ENCODE measurements around the gene JUNB. TPM values are rescaled to one million over a fixed set of nuclear protein-coding genes. Genes with fewer than 3 reads are reported as not detected.
A peak's percentile ranks its signal among the peaks of the same experiment; 100 is the strongest.

JUNB gene
- total and polyA plus RNA-seq, 2 of the 13 experiments (the other 11 are each of a cell fraction or from before 2014, with no cell fraction given), result 7.7 to 8.2 TPM

- TF ChIP-seq RNF219 (CRISPR knock-in tag; IDR thresholded peaks at IDR 0.05) (no peak), SRY (CRISPR knock-in tag; IDR thresholded peaks at IDR 0.05) (no peak), FOXJ3 (CRISPR knock-in tag; IDR thresholded peaks at IDR 0.05; ENCODE audit: borderline replicate concordance) (no peak), PAX8 (CRISPR knock-in tag; IDR thresholded peaks at IDR 0.05; ENCODE audit: borderline replicate concordance) (no peak), HMGA1 (CRISPR knock-in tag; conservative IDR thresholded peaks at IDR 0.05) (no peak), ZMYM4 (CRISPR knock-in tag; IDR thresholded peaks at IDR 0.05) (no peak), ARNT2 (CRISPR knock-in tag; IDR thresholded peaks at IDR 0.05; ENCODE audit: low read depth) (0 out of 2 replicates have a peak, but pooled peaks have one; percentile 33), PHF21A (CRISPR knock-in tag; IDR thresholded peaks at IDR 0.05) (no peak; the same call in 1 of the 2 replicates), ELF1 (CRISPR knock-in tag; IDR thresholded peaks at IDR 0.05) (peak; percentile 67), ZFY (CRISPR knock-in tag; IDR thresholded peaks at IDR 0.05) (no peak), RNF2 (conservative IDR thresholded peaks at IDR 0.05; ENCODE audit: low read depth) (no peak), ATM (IDR thresholded peaks at IDR 0.05; ENCODE audit: borderline replicate concordance) (no peak), PCBP2 (optimal IDR thresholded peaks at IDR 0.05; ENCODE audit: low read depth, low read length, poor library complexity, severe bottlenecking) (no peak), ZNF282 (IDR thresholded peaks at IDR 0.05; ENCODE audit: partially characterized antibody) (no peak), TOPORS (CRISPR knock-in tag; IDR thresholded peaks at IDR 0.05) (no peak), ZNF780A (CRISPR knock-in tag; IDR thresholded peaks at IDR 0.05) (no peak), ZBTB39 (CRISPR knock-in tag; IDR thresholded peaks at IDR 0.05) (no peak), ZNF460 (CRISPR knock-in tag; IDR thresholded peaks at IDR 0.05; ENCODE audit: borderline replicate concordance) (no peak), ZNF605 (CRISPR knock-in tag; IDR thresholded peaks at IDR 0.05) (no peak), ZNF878 (CRISPR knock-in tag; IDR thresholded peaks at IDR 0.05) (no peak), ZNF136 (CRISPR knock-in tag; IDR thresholded peaks at IDR 0.05; ENCODE audit: low read depth) (no peak), TRIM24 (CRISPR knock-in tag; IDR thresholded peaks at IDR 0.05) (no peak), TOE1 (CRISPR knock-in tag; IDR thresholded peaks at IDR 0.05) (no peak), ZNF570 (CRISPR knock-in tag; IDR thresholded peaks at IDR 0.05; ENCODE audit: borderline replicate concordance) (no peak), TARDBP (CRISPR knock-in tag; IDR thresholded peaks at IDR 0.05) (no peak)
Measured at GRCh38 chr19:12778017-12778904, 13.0 kb upstream of the JUNB start (continued).

Data from HepG2 (cell line).